Left kidney (tissue), 2 donors: ENCODE data around the gene PDLIM4. TPM values are rescaled to one million over a fixed set of nuclear protein-coding genes. Genes with fewer than 3 reads are reported as not detected.

Experiments
- DNase-seq: peaks from one replicate; pipeline ENCODE4 v3.0.0-alpha.2; 2013
- polyA plus RNA-seq: library from polyadenylated mRNA; unstranded; fragments of 120-200 nt; gene quantifications from one replicate; pipeline ENCODE4 v1.2.1, GENCODE V29; 2013; ENCODE audit not compliant: insufficient read length

PDLIM4 gene
- polyA plus RNA-seq, 1 donor, result 11.1 TPM

GRCh38 chr5:132305420-132305819 lies 47.9 kb downstream of the PDLIM4 start:
- DNase-seq, result no peak

GRCh38 chr5:132308701-132309100 lies 51.2 kb downstream of the PDLIM4 start:
- no peak for DNase-seq

- DNase-seq, result no peak
Observed at GRCh38 chr5:132309679-132310078, 52.2 kb downstream of the PDLIM4 start.

GRCh38 chr5:132310141-132310834 lies 52.8 kb downstream of the PDLIM4 start:
- no peak for DNase-seq

GRCh38 chr5:132313366-132313765 lies 55.9 kb downstream of the PDLIM4 start:
- no peak for DNase-seq

- DNase-seq, result no peak
Observed at GRCh38 chr5:132313961-132314432, 56.5 kb downstream of the PDLIM4 start.

- no peak for DNase-seq
Observed at GRCh38 chr5:132315529-132316067, 58.1 kb downstream of the PDLIM4 start.

GRCh38 chr5:132319975-132320374 lies 62.5 kb downstream of the PDLIM4 start:
- no peak for DNase-seq

GRCh38 chr5:132321109-132321721 lies 63.7 kb downstream of the PDLIM4 start:
- no peak for DNase-seq

GRCh38 chr5:132322266-132322665 lies 64.8 kb downstream of the PDLIM4 start:
- no peak for DNase-seq

Other genes starting within 250 kb of the PDLIM4 start
- 1.4 TPM for gene ACSL6, start 246.0 kb upstream of the PDLIM4 start, polyA plus RNA-seq
- gene IL3, start 197.0 kb upstream of the PDLIM4 start, polyA plus RNA-seq, result not detected
- gene CSF2, start 183.9 kb upstream of the PDLIM4 start, polyA plus RNA-seq, result not detected
- gene P4HA2, start 29.8 kb upstream of the PDLIM4 start, polyA plus RNA-seq, result 48.8 TPM
- 7.6 TPM for gene SLC22A4, start 36.7 kb downstream of the PDLIM4 start, polyA plus RNA-seq
- 65.8 TPM for gene SLC22A5, start 112.0 kb downstream of the PDLIM4 start, polyA plus RNA-seq
- 16.2 TPM for gene IRF1, start 233.1 kb downstream of the PDLIM4 start, polyA plus RNA-seq